SK-N-SH treated with all-trans-retinoic acid at 6 μM for 48 hours (cell line): ENCODE results near the gene NEUROD1.
"Not testable (repeated sequence)": the region's sequence is repeated elsewhere in the genome, so short reads cannot be mapped to it uniquely, and the experiment has no call there.

ENCODE experiments used
- ATAC-seq: fragments of 200-7000 bp; cut with Tn5 transposase; 3 replicates; pipeline ENCODE4 v1.9.1; 2020; ENCODE audit warnings: mild to moderate bottlenecking, moderate library complexity
- ARNTL ChIP-seq: fragments of 450-650 bp; formaldehyde crosslinking; IDR thresholded peaks from 2 replicates; pipeline ENCODE4 v1.5.0; 2020; ENCODE audit warnings: low read depth, mild to moderate bottlenecking, moderate library complexity, borderline replicate concordance
- BACH2 ChIP-seq: fragments of 250-450 bp; sonication (Bioruptor Pico); IDR thresholded peaks from 2 replicates; pipeline ENCODE4 v1.9.0; 2021; ENCODE audit warnings: mild to moderate bottlenecking, borderline replicate concordance
- CSDC2 ChIP-seq: fragments of 250-450 bp; sonication (Bioruptor Pico); IDR thresholded peaks from 2 replicates; pipeline ENCODE4 v1.5.0; 2020; ENCODE audit warnings: mild to moderate bottlenecking, moderate library complexity
- ESRRG ChIP-seq: fragments of 250-450 bp; sonication (Bioruptor Pico); IDR thresholded peaks from 2 replicates; pipeline ENCODE4 v1.6.1; 2021; ENCODE audit warnings: mild to moderate bottlenecking
- GLIS3 ChIP-seq: fragments of 250-450 bp; sonication (Bioruptor Pico); IDR thresholded peaks from 2 replicates; pipeline ENCODE4 v1.5.0; 2020; ENCODE audit warnings: mild to moderate bottlenecking, moderate library complexity
- ISL1 ChIP-seq: fragments of 250-450 bp; sonication (Bioruptor Pico); IDR thresholded peaks from 2 replicates; pipeline ENCODE4 v2.1.2; 2022; ENCODE audit warnings: mild to moderate bottlenecking, moderate library complexity
- OSR1 ChIP-seq: fragments of 250-450 bp; sonication (Bioruptor Pico); IDR thresholded peaks from 2 replicates; pipeline ENCODE4 v1.8.0; 2022; ENCODE audit warnings: moderate library complexity, mild to moderate bottlenecking, inconsistent platforms
- PPARA ChIP-seq: fragments of 250-450 bp; sonication (Bioruptor Pico); IDR thresholded peaks from 2 replicates; pipeline ENCODE4 v1.5.0; 2020; ENCODE audit warnings: mild to moderate bottlenecking, borderline replicate concordance
- RARB ChIP-seq: fragments of 250-450 bp; sonication (Bioruptor Pico); IDR thresholded peaks from 2 replicates; pipeline ENCODE4 v1.8.0; 2021; ENCODE audit warnings: mild to moderate bottlenecking, moderate library complexity
- SNAI2 ChIP-seq: fragments of 250-450 bp; sonication (Bioruptor Pico); IDR thresholded peaks from 2 replicates; pipeline ENCODE4 v1.5.0; 2020; ENCODE audit warnings: mild to moderate bottlenecking, moderate library complexity
- TOX ChIP-seq: fragments of 250-450 bp; sonication (Bioruptor Pico); IDR thresholded peaks from 2 replicates; pipeline ENCODE4 v1.8.0; 2021; ENCODE audit warnings: mild to moderate bottlenecking, moderate library complexity, borderline replicate concordance
- ZC3H10 ChIP-seq: fragments of 250-450 bp; sonication (Bioruptor Pico); IDR thresholded peaks from 2 replicates; pipeline ENCODE4 v1.5.1; 2021; ENCODE audit warnings: mild to moderate bottlenecking, moderate library complexity
- ZFP3 ChIP-seq: fragments of 250-450 bp; sonication (Bioruptor Pico); IDR thresholded peaks from 2 replicates; pipeline ENCODE4 v1.5.0; 2020; ENCODE audit warnings: mild to moderate bottlenecking, moderate library complexity
- ZFP30 ChIP-seq: fragments of 450-650 bp; formaldehyde crosslinking; IDR thresholded peaks from 2 replicates; pipeline ENCODE4 v1.5.0; 2022; ENCODE audit warnings: mild to moderate bottlenecking, moderate library complexity
- ZNF70 ChIP-seq: fragments of 450-650 bp; formaldehyde crosslinking; IDR thresholded peaks from 2 replicates; pipeline ENCODE4 v1.5.0; 2020; ENCODE audit warnings: mild to moderate bottlenecking, moderate library complexity
- ZNF8 ChIP-seq: fragments of 450-650 bp; formaldehyde crosslinking; IDR thresholded peaks from 2 replicates; pipeline ENCODE4 v1.5.0; 2020; ENCODE audit warnings: mild to moderate bottlenecking, moderate library complexity
- TF ChIP-seq, protein P1 (sequence below): fragments of 250-450 bp; sonication (Bioruptor Pico); IDR thresholded peaks from 2 replicates; pipeline ENCODE4 v1.5.1; 2021; ENCODE audit warnings: mild to moderate bottlenecking, moderate library complexity
- TF ChIP-seq, protein P2 (sequence below): fragments of 250-450 bp; sonication (Bioruptor Pico); IDR thresholded peaks from 2 replicates; pipeline ENCODE4 v1.5.1; 2020; ENCODE audit warnings: low read depth, mild to moderate bottlenecking, moderate library complexity
- TF ChIP-seq, protein P3 (sequence below): fragments of 250-450 bp; sonication (Bioruptor Pico); IDR thresholded peaks from 2 replicates; pipeline ENCODE4 v1.8.0; 2020; ENCODE audit warnings: mild to moderate bottlenecking, moderate library complexity, borderline replicate concordance
- TF ChIP-seq, protein P4 (sequence below): fragments of 250-450 bp; sonication (Bioruptor Pico); IDR thresholded peaks from 2 replicates; pipeline ENCODE4 v1.8.0; 2021; ENCODE audit warnings: low read depth, mild to moderate bottlenecking, moderate library complexity, borderline replicate concordance
- TF ChIP-seq, protein P5 (sequence below): fragments of 250-450 bp; sonication (Bioruptor Pico); IDR thresholded peaks from 2 replicates; pipeline ENCODE4 v1.5.0; 2020; ENCODE audit warnings: mild to moderate bottlenecking, moderate library complexity

Gene NEUROD1

GRCh38 chr2:181723731-181724130, 43.4 kb upstream of the NEUROD1 start:
- ATAC-seq: no peak
- no peak for TF ChIP-seq CSDC2 (CRISPR knock-in tag)
- no peak for TF ChIP-seq ISL1 (CRISPR knock-in tag)
- no peak for TF ChIP-seq ZFP30 (CRISPR knock-in tag)
- TF ChIP-seq ZNF8 (CRISPR knock-in tag): no peak
- TF ChIP-seq ZNF70 (CRISPR knock-in tag): no peak
- TF ChIP-seq, protein P1, sequence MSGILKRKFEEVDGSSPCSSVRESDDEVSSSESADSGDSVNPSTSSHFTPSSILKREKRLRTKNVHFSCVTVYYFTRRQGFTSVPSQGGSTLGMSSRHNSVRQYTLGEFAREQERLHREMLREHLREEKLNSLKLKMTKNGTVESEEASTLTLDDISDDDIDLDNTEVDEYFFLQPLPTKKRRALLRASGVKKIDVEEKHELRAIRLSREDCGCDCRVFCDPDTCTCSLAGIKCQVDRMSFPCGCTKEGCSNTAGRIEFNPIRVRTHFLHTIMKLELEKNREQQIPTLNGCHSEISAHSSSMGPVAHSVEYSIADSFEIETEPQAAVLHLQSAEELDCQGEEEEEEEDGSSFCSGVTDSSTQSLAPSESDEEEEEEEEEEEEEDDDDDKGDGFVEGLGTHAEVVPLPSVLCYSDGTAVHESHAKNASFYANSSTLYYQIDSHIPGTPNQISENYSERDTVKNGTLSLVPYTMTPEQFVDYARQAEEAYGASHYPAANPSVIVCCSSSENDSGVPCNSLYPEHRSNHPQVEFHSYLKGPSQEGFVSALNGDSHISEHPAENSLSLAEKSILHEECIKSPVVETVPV (CRISPR knock-in tag): no peak
- TF ChIP-seq SNAI2 (CRISPR knock-in tag): no peak
- TF ChIP-seq TOX (CRISPR knock-in tag): no peak
- TF ChIP-seq, protein P2, sequence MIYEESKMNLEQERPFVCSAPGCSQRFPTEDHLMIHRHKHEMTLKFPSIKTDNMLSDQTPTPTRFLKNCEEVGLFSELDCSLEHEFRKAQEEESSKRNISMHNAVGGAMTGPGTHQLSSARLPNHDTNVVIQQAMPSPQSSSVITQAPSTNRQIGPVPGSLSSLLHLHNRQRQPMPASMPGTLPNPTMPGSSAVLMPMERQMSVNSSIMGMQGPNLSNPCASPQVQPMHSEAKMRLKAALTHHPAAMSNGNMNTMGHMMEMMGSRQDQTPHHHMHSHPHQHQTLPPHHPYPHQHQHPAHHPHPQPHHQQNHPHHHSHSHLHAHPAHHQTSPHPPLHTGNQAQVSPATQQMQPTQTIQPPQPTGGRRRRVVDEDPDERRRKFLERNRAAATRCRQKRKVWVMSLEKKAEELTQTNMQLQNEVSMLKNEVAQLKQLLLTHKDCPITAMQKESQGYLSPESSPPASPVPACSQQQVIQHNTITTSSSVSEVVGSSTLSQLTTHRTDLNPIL (CRISPR knock-in tag): no peak
- no peak for TF ChIP-seq OSR1 (CRISPR knock-in tag)
- no peak for TF ChIP-seq GLIS3 (CRISPR knock-in tag)
- TF ChIP-seq BACH2 (CRISPR knock-in tag): no peak
- TF ChIP-seq, all 23 proteins: peak for 0

- TF ChIP-seq ZNF70 (CRISPR knock-in tag): no peak
- TF ChIP-seq, protein P3, sequence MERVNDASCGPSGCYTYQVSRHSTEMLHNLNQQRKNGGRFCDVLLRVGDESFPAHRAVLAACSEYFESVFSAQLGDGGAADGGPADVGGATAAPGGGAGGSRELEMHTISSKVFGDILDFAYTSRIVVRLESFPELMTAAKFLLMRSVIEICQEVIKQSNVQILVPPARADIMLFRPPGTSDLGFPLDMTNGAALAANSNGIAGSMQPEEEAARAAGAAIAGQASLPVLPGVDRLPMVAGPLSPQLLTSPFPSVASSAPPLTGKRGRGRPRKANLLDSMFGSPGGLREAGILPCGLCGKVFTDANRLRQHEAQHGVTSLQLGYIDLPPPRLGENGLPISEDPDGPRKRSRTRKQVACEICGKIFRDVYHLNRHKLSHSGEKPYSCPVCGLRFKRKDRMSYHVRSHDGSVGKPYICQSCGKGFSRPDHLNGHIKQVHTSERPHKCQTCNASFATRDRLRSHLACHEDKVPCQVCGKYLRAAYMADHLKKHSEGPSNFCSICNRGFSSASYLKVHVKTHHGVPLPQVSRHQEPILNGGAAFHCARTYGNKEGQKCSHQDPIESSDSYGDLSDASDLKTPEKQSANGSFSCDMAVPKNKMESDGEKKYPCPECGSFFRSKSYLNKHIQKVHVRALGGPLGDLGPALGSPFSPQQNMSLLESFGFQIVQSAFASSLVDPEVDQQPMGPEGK: no peak
- TF ChIP-seq TOX (CRISPR knock-in tag): no peak
- TF ChIP-seq ZFP30 (CRISPR knock-in tag): no peak
- no peak for TF ChIP-seq BACH2 (CRISPR knock-in tag)
- TF ChIP-seq ISL1 (CRISPR knock-in tag): no peak
- no peak for TF ChIP-seq PPARA (CRISPR knock-in tag)
- no peak for TF ChIP-seq OSR1 (CRISPR knock-in tag)
- TF ChIP-seq, all 23 proteins: peak for 0
- peak; percentile 99 for ATAC-seq
Observed at GRCh38 chr2:181715033-181715630, 34.8 kb upstream of the NEUROD1 start.

GRCh38 chr2:181711051-181711450, 30.7 kb upstream of the NEUROD1 start:
- ATAC-seq: not testable (repeated sequence)

- not testable (repeated sequence) for ATAC-seq
Observed at GRCh38 chr2:181702519-181702918, 22.2 kb upstream of the NEUROD1 start.

DNA sequence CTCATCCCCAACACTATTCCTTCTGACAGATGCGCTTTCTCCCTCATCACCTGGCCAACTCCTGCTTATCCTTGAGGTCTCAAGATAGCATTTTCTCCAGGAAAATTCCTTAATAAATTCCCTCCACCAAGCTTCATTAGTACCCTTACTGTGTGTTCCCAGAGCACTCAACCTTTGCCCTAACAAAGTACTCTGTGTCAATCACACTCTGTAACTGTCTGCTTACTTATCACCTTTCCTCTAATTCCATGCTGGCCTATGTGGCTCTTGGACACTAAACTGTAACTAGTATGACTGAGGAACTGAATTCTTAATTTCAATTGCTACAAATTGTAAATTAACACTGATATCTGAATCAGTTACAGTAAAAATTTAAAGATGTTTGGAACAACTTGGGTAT, 17.9 kb upstream of the NEUROD1 start:
- ATAC-seq: no peak
- no peak for TF ChIP-seq ZNF70 (CRISPR knock-in tag)
- TF ChIP-seq, all 23 proteins: peak for 0

GRCh38 chr2:181697571-181697970, 17.3 kb upstream of the NEUROD1 start:
- ATAC-seq: no peak
- TF ChIP-seq BACH2 (CRISPR knock-in tag) (no peak), ZNF70 (CRISPR knock-in tag) (no peak), ZC3H10 (CRISPR knock-in tag) (no peak), OSR1 (CRISPR knock-in tag) (no peak), ARNTL (no peak), ZFP3 (CRISPR knock-in tag) (no peak), SNAI2 (CRISPR knock-in tag) (no peak), ZNF8 (CRISPR knock-in tag) (no peak), ESRRG (CRISPR knock-in tag) (no peak), PPARA (CRISPR knock-in tag) (no peak), CSDC2 (CRISPR knock-in tag) (no peak), ZFP30 (CRISPR knock-in tag) (no peak), RARB (CRISPR knock-in tag) (no peak)
- TF ChIP-seq, protein P4, sequence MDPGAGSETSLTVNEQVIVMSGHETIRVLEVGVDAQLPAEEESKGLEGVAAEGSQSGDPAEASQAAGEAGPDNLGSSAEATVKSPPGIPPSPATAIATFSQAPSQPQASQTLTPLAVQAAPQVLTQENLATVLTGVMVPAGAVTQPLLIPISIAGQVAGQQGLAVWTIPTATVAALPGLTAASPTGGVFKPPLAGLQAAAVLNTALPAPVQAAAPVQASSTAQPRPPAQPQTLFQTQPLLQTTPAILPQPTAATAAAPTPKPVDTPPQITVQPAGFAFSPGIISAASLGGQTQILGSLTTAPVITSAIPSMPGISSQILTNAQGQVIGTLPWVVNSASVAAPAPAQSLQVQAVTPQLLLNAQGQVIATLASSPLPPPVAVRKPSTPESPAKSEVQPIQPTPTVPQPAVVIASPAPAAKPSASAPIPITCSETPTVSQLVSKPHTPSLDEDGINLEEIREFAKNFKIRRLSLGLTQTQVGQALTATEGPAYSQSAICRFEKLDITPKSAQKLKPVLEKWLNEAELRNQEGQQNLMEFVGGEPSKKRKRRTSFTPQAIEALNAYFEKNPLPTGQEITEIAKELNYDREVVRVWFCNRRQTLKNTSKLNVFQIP (CRISPR knock-in tag): no peak
- TF ChIP-seq, protein P5, sequence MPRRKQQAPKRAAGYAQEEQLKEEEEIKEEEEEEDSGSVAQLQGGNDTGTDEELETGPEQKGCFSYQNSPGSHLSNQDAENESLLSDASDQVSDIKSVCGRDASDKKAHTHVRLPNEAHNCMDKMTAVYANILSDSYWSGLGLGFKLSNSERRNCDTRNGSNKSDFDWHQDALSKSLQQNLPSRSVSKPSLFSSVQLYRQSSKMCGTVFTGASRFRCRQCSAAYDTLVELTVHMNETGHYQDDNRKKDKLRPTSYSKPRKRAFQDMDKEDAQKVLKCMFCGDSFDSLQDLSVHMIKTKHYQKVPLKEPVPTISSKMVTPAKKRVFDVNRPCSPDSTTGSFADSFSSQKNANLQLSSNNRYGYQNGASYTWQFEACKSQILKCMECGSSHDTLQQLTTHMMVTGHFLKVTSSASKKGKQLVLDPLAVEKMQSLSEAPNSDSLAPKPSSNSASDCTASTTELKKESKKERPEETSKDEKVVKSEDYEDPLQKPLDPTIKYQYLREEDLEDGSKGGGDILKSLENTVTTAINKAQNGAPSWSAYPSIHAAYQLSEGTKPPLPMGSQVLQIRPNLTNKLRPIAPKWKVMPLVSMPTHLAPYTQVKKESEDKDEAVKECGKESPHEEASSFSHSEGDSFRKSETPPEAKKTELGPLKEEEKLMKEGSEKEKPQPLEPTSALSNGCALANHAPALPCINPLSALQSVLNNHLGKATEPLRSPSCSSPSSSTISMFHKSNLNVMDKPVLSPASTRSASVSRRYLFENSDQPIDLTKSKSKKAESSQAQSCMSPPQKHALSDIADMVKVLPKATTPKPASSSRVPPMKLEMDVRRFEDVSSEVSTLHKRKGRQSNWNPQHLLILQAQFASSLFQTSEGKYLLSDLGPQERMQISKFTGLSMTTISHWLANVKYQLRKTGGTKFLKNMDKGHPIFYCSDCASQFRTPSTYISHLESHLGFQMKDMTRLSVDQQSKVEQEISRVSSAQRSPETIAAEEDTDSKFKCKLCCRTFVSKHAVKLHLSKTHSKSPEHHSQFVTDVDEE (CRISPR knock-in tag): no peak
- TF ChIP-seq, protein P3: no peak
